CD14-positive monocyte (primary cell): Measurements from ENCODE around the gene CDK4. TPM values are rescaled to one million over a fixed set of nuclear protein-coding genes. Genes with fewer than 3 reads are reported as not detected.

Experiments
- DNase-seq, 3 donors: peaks; one replicate each; pipeline ENCODE4 v3.0.0-alpha.2; 2011 to 2022
- H2AFZ ChIP-seq: 2 replicates; pipeline ENCODE4 v1.6.0; 2012; ENCODE audit warnings: mild to moderate bottlenecking, low read depth, low read length, inconsistent platforms; ENCODE audit not compliant: insufficient read depth, poor library complexity, severe bottlenecking
- H3K27ac ChIP-seq, 2 donors: 1 replicate in 1 of 2; 2 replicates in 1 of 2; pipeline ENCODE4 v1.5.1; 2012 to 2013; ENCODE audit warnings: low read length in 2 of 2, control low read depth in 1 of 2, inconsistent platforms in 1 of 2, low read depth in 1 of 2, mild to moderate bottlenecking in 1 of 2
- H3K27me3 ChIP-seq, 2 donors: one replicate each; pipeline versions ENCODE4 v1.6.0 to v1.6.1; 2011 to 2013; ENCODE audit warnings: low read length in 2 of 2; ENCODE audit not compliant: control insufficient read depth in 2 of 2, insufficient read depth in 2 of 2
- H3K36me3 ChIP-seq, 2 donors: replicated peaks in 1 of 2; 1 replicate in 1 of 2; 2 replicates in 1 of 2; pipeline versions ENCODE4 v1.5.1 to v1.6.1; 2012 to 2013; ENCODE audit warnings: low read length in 2 of 2, control low read depth in 1 of 2, inconsistent platforms in 1 of 2, mild to moderate bottlenecking in 1 of 2; ENCODE audit not compliant: insufficient read depth in 2 of 2, control insufficient read depth in 1 of 2
- H3K4me1 ChIP-seq, 2 donors: 1 replicate in 1 of 2; 2 replicates in 1 of 2; pipeline versions ENCODE4 v1.5.1 to v1.6.1; 2012 to 2013; ENCODE audit warnings: low read length in 2 of 2, control low read depth in 1 of 2, inconsistent platforms in 1 of 2, mild to moderate bottlenecking in 1 of 2, moderate library complexity in 1 of 2; ENCODE audit not compliant: insufficient read depth in 2 of 2, control insufficient read depth in 1 of 2
- H3K4me2 ChIP-seq: replicated peaks from 2 replicates; pipeline ENCODE3; 2012; ENCODE audit warnings: low read length, moderate library complexity, mild to moderate bottlenecking; ENCODE audit not compliant: poor library complexity, severe bottlenecking; ENCODE audit errors: extremely low read depth
- H3K4me3 ChIP-seq, 3 experiments: fragments of 200-600 bp in 1 of 3; sonication (generic) in 1 of 3; replicated peaks in 1 of 3; 1 replicate in 2 of 3; 2 replicates in 1 of 3; pipeline ENCODE4 v1.5.1; 2011 to 2013; ENCODE audit warnings: low read length in 3 of 3, mild to moderate bottlenecking in 3 of 3, control low read depth in 2 of 3, low read depth in 2 of 3, inconsistent platforms in 1 of 3, moderate library complexity in 1 of 3
- H3K79me2 ChIP-seq: 2 replicates; pipeline ENCODE4 v1.6.0; 2012; ENCODE audit warnings: mild to moderate bottlenecking, control low read depth, inconsistent platforms, low read length, moderate library complexity; ENCODE audit not compliant: insufficient read depth
- H3K9ac ChIP-seq: 2 replicates; pipeline ENCODE4 v1.6.0; 2017; ENCODE audit warnings: low read length, mild to moderate bottlenecking; ENCODE audit not compliant: insufficient read depth, poor library complexity, severe bottlenecking
- H3K9me3 ChIP-seq, 2 donors: replicated peaks in 1 of 2; 1 replicate in 1 of 2; 2 replicates in 1 of 2; pipeline versions ENCODE4 v1.5.1 to v1.6.1; 2012 to 2013; ENCODE audit warnings: low read length in 2 of 2, control low read depth in 1 of 2; ENCODE audit not compliant: control insufficient read depth in 1 of 2, insufficient read depth in 1 of 2
- H4K20me1 ChIP-seq: 2 replicates; pipeline ENCODE4 v1.6.0; 2012; ENCODE audit warnings: mild to moderate bottlenecking, low read length, control low read depth, moderate library complexity; ENCODE audit not compliant: insufficient read depth
- H3K27ac Mint-ChIP-seq, 7 donors: one replicate each; pipeline ENCODE4 v1.8.0; 2020; ENCODE audit warnings: mild to moderate bottlenecking in 7 of 7, mixed read lengths in 7 of 7, moderate library complexity in 6 of 7, inconsistent platforms in 2 of 7
- H3K27me3 Mint-ChIP-seq, 3 donors: one replicate each; pipeline ENCODE4 v1.8.0; 2021 to 2022; ENCODE audit warnings: low read depth in 3 of 3, mild to moderate bottlenecking in 3 of 3, mixed read lengths in 3 of 3, moderate library complexity in 3 of 3, inconsistent platforms in 1 of 3
- H3K36me3 Mint-ChIP-seq, 2 donors: one replicate each; pipeline ENCODE4 v1.8.0; 2020; ENCODE audit warnings: mixed read lengths in 2 of 2, inconsistent platforms in 1 of 2, mild to moderate bottlenecking in 1 of 2
- H3K4me1 Mint-ChIP-seq: one replicate; pipeline ENCODE4 v1.8.0; 2020; ENCODE audit warnings: mild to moderate bottlenecking, mixed read lengths
- H3K4me3 Mint-ChIP-seq, 2 donors: one replicate each; pipeline ENCODE4 v1.8.0; 2020; ENCODE audit warnings: mild to moderate bottlenecking in 2 of 2, mixed read lengths in 2 of 2, moderate library complexity in 1 of 2
- H3K9me3 Mint-ChIP-seq, 7 donors: one replicate each; pipeline ENCODE4 v1.8.0; 2020 to 2022; ENCODE audit warnings: mixed read lengths in 7 of 7, mild to moderate bottlenecking in 6 of 7, moderate library complexity in 6 of 7, inconsistent platforms in 2 of 7
- CTCF ChIP-seq: fragments of 200-600 bp; IDR thresholded peaks from one replicate; pipeline ENCODE4 v1.8.0; 2022; ENCODE audit warnings: antibody characterized with exemption, mild to moderate bottlenecking
- WGBS: methylation state at CpG from one replicate; pipeline ENCODE4 v1.1.5; 2013; ENCODE audit warnings: missing lambda C conversion rate; ENCODE audit not compliant: insufficient coverage; 5-methylcytosine and 5-hydroxymethylcytosine counted together
- intact Hi-C, 2 donors: fragments of 100-400 bp; cut with micrococcal nuclease; formaldehyde crosslinking; loops; one replicate each; pipeline versions ENCODE4 v1.15.0 to v1.15.1; 2023
- polyA plus RNA-seq, 3 donors: library from polyadenylated mRNA; depleted of rRNA in 1 of 3; unstranded in 2 of 3; stranded (reverse) in 1 of 3; fragments of 300-500 nt in 2 of 3; fragments of >200 nt in 1 of 3; fragmentation: Illumina TruSeq in 2 of 3; gene quantifications; 1 replicate in 2 of 3; 2 replicates in 1 of 3; pipeline ENCODE4 v1.2.3, GENCODE V29; 2012 to 2021

Gene CDK4
- polyA plus RNA-seq, 3 donors = 26.2 to 38.4 (median 27.4) TPM

DNA sequence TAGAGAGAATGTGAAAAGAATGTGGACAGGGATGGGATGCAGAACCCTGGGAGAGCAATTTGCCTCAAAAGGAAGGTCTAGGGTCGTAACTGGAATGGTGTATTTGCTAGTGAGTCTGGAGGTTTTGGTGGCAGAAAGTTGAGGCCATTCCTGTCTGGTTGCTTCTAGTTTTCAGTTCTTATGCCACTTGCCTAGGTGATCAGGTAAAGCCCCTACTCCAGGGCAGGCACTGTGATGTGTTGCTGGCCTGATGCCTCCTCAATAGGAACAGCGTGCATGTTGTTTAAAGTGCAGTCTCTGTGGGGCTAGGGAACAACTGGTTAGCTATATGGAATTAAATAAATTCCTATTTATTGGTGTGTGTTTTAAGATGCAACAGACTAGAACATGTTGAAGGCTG, 51.8 kb downstream of the CDK4 start:
- H4K20me1 ChIP-seq = peaks cover 64% of the 10 kb centered on the region
- Mint-ChIP-seq H3K36me3 (peaks cover 80 to 97% of the 10 kb centered on the region in 2 donors), H3K9me3 (peaks cover 5 to 14% (median 8%) of the 10 kb centered on the region in 7 donors), H3K4me3 (no peak overlapping the region), H3K27me3 (peaks cover 0 to 3% (median 0%) of the 10 kb centered on the region in 3 donors), H3K27ac (peak overlapping the region in 1 of 7 donors; percentile 1), H3K4me1 (peaks cover 2% of the 10 kb centered on the region)
- H3K4me1 ChIP-seq = peaks cover 0 to under 1% of the 10 kb centered on the region in 2 donors
- H3K9me3 ChIP-seq = peaks cover 9 to 15% of the 10 kb centered on the region in 2 donors
- no peak overlapping the region for H3K9ac ChIP-seq
- intact Hi-C loops = no loop called here
- H3K27me3 ChIP-seq = no peaks in the 10 kb centered on the region
- WGBS = 100% methylated on average over 1 of the region's 2 CpGs
- H2AFZ ChIP-seq = no peak overlapping the region
- no peak for TF ChIP-seq CTCF
- no peak overlapping the region for H3K4me3 ChIP-seq
- DNase-seq = no peak
- peaks cover 65 to 100% of the 10 kb centered on the region in 2 donors for H3K36me3 ChIP-seq
- H3K79me2 ChIP-seq = peaks cover 16% of the 10 kb centered on the region
- no peak overlapping the region for H3K4me2 ChIP-seq
- no peak overlapping the region for H3K27ac ChIP-seq

GRCh38 chr12:57698414-57698813, 53.7 kb downstream of the CDK4 start:
- Mint-ChIP-seq H3K36me3 (peaks cover 67 to 80% of the 10 kb centered on the region in 2 donors), H3K9me3 (peaks cover 5 to 7% (median 6%) of the 10 kb centered on the region in 7 donors), H3K27ac (no peak overlapping the region), H3K4me3 (no peak overlapping the region), H3K4me1 (peaks cover 2% of the 10 kb centered on the region), H3K27me3 (peaks cover 0 to 3% (median 0%) of the 10 kb centered on the region in 3 donors)
- intact Hi-C loops = loop anchor here in 1 of 2 donors (10.0 kb wide), 1 partner anchor 114 kb away; no protein-coding TSS in a partner anchor
- TF ChIP-seq CTCF = no peak
- 100% methylated on average over 3 of the region's 3 CpGs for WGBS
- Histone ChIP-seq H3K36me3 (peaks cover 50 to 85% of the 10 kb centered on the region in 2 donors), H3K4me1 (peaks cover 11 to 15% of the 10 kb centered on the region in 2 donors), H3K79me2 (peaks cover 24% of the 10 kb centered on the region), H3K9ac (no peak overlapping the region), H3K4me2 (no peak overlapping the region), H3K27me3 (no peaks in the 10 kb centered on the region), H3K27ac (no peak overlapping the region), H4K20me1 (peaks cover 60% of the 10 kb centered on the region), H2AFZ (no peak overlapping the region), H3K9me3 (peaks cover 5 to 6% of the 10 kb centered on the region in 2 donors), H3K4me3 (no peak overlapping the region)
- no peak for DNase-seq

Other genes starting within 250 kb of the CDK4 start
- gene DDIT3, start 231.8 kb downstream of the CDK4 start, polyA plus RNA-seq = 100 to 1,000 TPM in 1 of 3 donors, 1 to 10 TPM in 2; 9.3 to 163 (median 9.4) TPM
- gene MBD6, start 229.5 kb downstream of the CDK4 start, polyA plus RNA-seq = 10 to 100 TPM in 1 of 3 donors, 1 to 10 TPM in 2; 2.4 to 47.7 (median 2.6) TPM
- 10 to 100 TPM; 72.8 to 94.5 (median 82.2) TPM for gene DCTN2, start 205.1 kb downstream of the CDK4 start, polyA plus RNA-seq
- gene KIF5A, start 202.3 kb downstream of the CDK4 start, polyA plus RNA-seq = under 1 TPM in 1 of 3 donors, not detected in 2; 0.01 TPM
- 10 to 100 TPM; 12.3 to 18.6 (median 16.9) TPM for gene PIP4K2C, start 161.1 kb downstream of the CDK4 start, polyA plus RNA-seq
- 1 to 10 TPM in 1 of 3 donors, under 1 TPM in 1, not detected in 1; 0.08 to 1.3 TPM for gene DTX3, start 147.5 kb downstream of the CDK4 start, polyA plus RNA-seq
- gene ARHGEF25, start 140.9 kb downstream of the CDK4 start, polyA plus RNA-seq = not detected
- not detected for gene B4GALNT1, start 119.1 kb downstream of the CDK4 start, polyA plus RNA-seq
- 100 to 1,000 TPM in 2 of 3 donors, 10 to 100 TPM in 1; 90.9 to 484 (median 128) TPM for gene OS9, start 58.2 kb downstream of the CDK4 start, polyA plus RNA-seq
- gene AGAP2, start 13.6 kb downstream of the CDK4 start, polyA plus RNA-seq = 1 to 10 TPM in 1 of 3 donors, under 1 TPM in 2; 0.20 to 3.4 (median 0.65) TPM
- 10 to 100 TPM; 20.6 to 48.1 (median 43.0) TPM for gene TSPAN31, start 7.3 kb downstream of the CDK4 start, polyA plus RNA-seq
- gene MARCHF9, start 2.8 kb upstream of the CDK4 start, polyA plus RNA-seq = 1 to 10 TPM in 1 of 3 donors, under 1 TPM in 2; 0.14 to 9.5 (median 0.23) TPM
- gene CYP27B1, start 14.8 kb upstream of the CDK4 start, polyA plus RNA-seq = under 1 TPM in 1 of 3 donors, not detected in 2; 0.81 TPM
- gene METTL1, start 19.8 kb upstream of the CDK4 start, polyA plus RNA-seq = 1 to 10 TPM; 3.4 to 5.0 (median 3.7) TPM
- 1 to 10 TPM; 3.4 to 4.2 (median 3.4) TPM for gene EEF1AKMT3, start 20.3 kb upstream of the CDK4 start, polyA plus RNA-seq
- 10 to 100 TPM in 2 of 3 donors, 1 to 10 TPM in 1; 4.5 to 22.6 (median 21.8) TPM for gene TSFM, start 30.5 kb upstream of the CDK4 start, polyA plus RNA-seq
- gene AVIL, start 66.4 kb upstream of the CDK4 start, polyA plus RNA-seq = 1 to 10 TPM in 1 of 3 donors, under 1 TPM in 1, not detected in 1; 0.11 to 7.2 TPM
- gene CTDSP2, start 94.4 kb upstream of the CDK4 start, polyA plus RNA-seq = 100 to 1,000 TPM in 1 of 3 donors, 10 to 100 TPM in 2; 59.1 to 148 (median 70.2) TPM
- 10 to 100 TPM; 12.4 to 27.5 (median 24.8) TPM for gene ATP23, start 189.3 kb upstream of the CDK4 start, polyA plus RNA-seq